Globus pallidus (tissue), 1 donor: ENCODE measurements around the gene ITPR3.

Experiments
- DNase-seq: peaks from one replicate; pipeline ENCODE4 v3.0.0-alpha.2; 2015; ENCODE audit warnings: low spot score

The ITPR3 gene

GRCh38 chr6:33719326-33719987 is 98.3 kb downstream of the ITPR3 start:
- no peak for DNase-seq

GRCh38 chr6:33720998-33721397 is 99.9 kb downstream of the ITPR3 start:
- no peak for DNase-seq

- DNase-seq, result no peak
These were observed 100.4 kb downstream of the ITPR3 start for GRCh38 chr6:33721508-33721907.

- no peak for DNase-seq
These were observed 101.0 kb downstream of the ITPR3 start for GRCh38 chr6:33722103-33722623.

GRCh38 chr6:33723371-33724085 is 102.4 kb downstream of the ITPR3 start:
- DNase-seq, result no peak

GRCh38 chr6:33724102-33725023 is 103.2 kb downstream of the ITPR3 start:
- no peak for DNase-seq

- no peak for DNase-seq
These were observed 104.1 kb downstream of the ITPR3 start for GRCh38 chr6:33725222-33725621.

- no peak for DNase-seq
These were observed 105.0 kb downstream of the ITPR3 start for GRCh38 chr6:33725891-33726673.

GRCh38 chr6:33726696-33727095 is 105.6 kb downstream of the ITPR3 start:
- no peak for DNase-seq

GRCh38 chr6:33727126-33727525 is 106.0 kb downstream of the ITPR3 start:
- no peak for DNase-seq

GRCh38 chr6:33727932-33728331 is 106.8 kb downstream of the ITPR3 start:
- no peak for DNase-seq

GRCh38 chr6:33728438-33728837 is 107.3 kb downstream of the ITPR3 start:
- no peak for DNase-seq

- DNase-seq, result no peak
These were observed 107.9 kb downstream of the ITPR3 start for GRCh38 chr6:33729059-33729458.

- no peak for DNase-seq
These were observed 109.5 kb downstream of the ITPR3 start for GRCh38 chr6:33730611-33731010.

GRCh38 chr6:33731035-33731434 is 109.9 kb downstream of the ITPR3 start:
- DNase-seq, result no peak

GRCh38 chr6:33731751-33732282 is 110.7 kb downstream of the ITPR3 start:
- no peak for DNase-seq

GRCh38 chr6:33732385-33732784 is 111.3 kb downstream of the ITPR3 start:
- DNase-seq, result no peak

GRCh38 chr6:33732817-33733708 is 111.9 kb downstream of the ITPR3 start:
- no peak for DNase-seq

GRCh38 chr6:33733709-33734007 is 112.5 kb downstream of the ITPR3 start:
- no peak for DNase-seq

GRCh38 chr6:33735216-33735615 is 114.1 kb downstream of the ITPR3 start:
- DNase-seq, result no peak
